Prostate gland (tissue), 2 donors: ENCODE data around the gene HERC4. TPM values are rescaled to one million over a fixed set of nuclear protein-coding genes. Genes with fewer than 3 reads are reported as not detected.

ENCODE experiments used
- DNase-seq: peaks from one replicate; pipeline ENCODE4 v3.0.0-alpha.2; 2019; ENCODE audit warnings: low spot score
- H3K27ac ChIP-seq, 2 donors: fragments of 200-600 bp; sonication (generic); 2 replicates each; pipeline ENCODE4 v1.5.1; 2017 to 2019
- H3K27me3 ChIP-seq: fragments of 200-600 bp; sonication (generic); replicated peaks from 2 replicates; pipeline ENCODE4 v1.5.1; 2019; ENCODE audit not compliant: insufficient read depth
- H3K36me3 ChIP-seq, 2 donors: fragments of 200-600 bp; sonication (generic); 1 replicate in 1 of 2; 2 replicates in 1 of 2; pipeline versions ENCODE4 v1.5.1 to v1.8.1; 2017 to 2019
- H3K4me1 ChIP-seq: fragments of 200-600 bp; sonication (generic); replicated peaks from 2 replicates; pipeline ENCODE4 v1.5.1; 2019
- H3K4me3 ChIP-seq, 2 donors: fragments of 200-600 bp; sonication (generic); 2 replicates each; pipeline ENCODE4 v1.5.1; 2017 to 2019
- H3K9me3 ChIP-seq: fragments of 200-600 bp; sonication (generic); 2 replicates; pipeline ENCODE4 v1.5.1; 2017
- POLR2A ChIP-seq: fragments of 450-650 bp; IDR thresholded peaks from one replicate; pipeline ENCODE4 v1.6.1; 2016; ENCODE audit warnings: antibody characterized with exemption, mild to moderate bottlenecking
- POLR2AphosphoS5 ChIP-seq: sonication (generic); formaldehyde crosslinking; IDR thresholded peaks from one replicate; pipeline ENCODE4 v1.6.1; 2017; ENCODE audit warnings: antibody characterized with exemption
- WGBS: methylation state at CpG from one replicate; pipeline ENCODE4 v1.1.5; 2018; 5-methylcytosine and 5-hydroxymethylcytosine counted together
- intact Hi-C: fragments of 100-400 bp; cut with DNase I; formaldehyde crosslinking; loops from one replicate; pipeline ENCODE4 v1.14.2; 2022
- total RNA-seq, 2 donors: library from RNA; depleted of rRNA; stranded (reverse); fragments of >200 nt; gene quantifications; one replicate each; pipeline ENCODE4 v1.1.0, GENCODE V29; 2016
- TF ChIP-seq, protein P1 (sequence below), 4 experiments: fragments of 200-600 bp in 2 of 4; fragments of 450-650 bp in 2 of 4; sonication (generic) in 2 of 4; IDR thresholded peaks; 1 replicate in 3 of 4; 2 replicates in 1 of 4; pipeline ENCODE4 v1.5.1; 2016 to 2019; ENCODE audit warnings: antibody characterized with exemption in 4 of 4, mild to moderate bottlenecking in 2 of 4, moderate library complexity in 2 of 4

The HERC4 gene
- total RNA-seq, 2 donors from 2014 or later = 27.7 to 40.6 TPM

DNA sequence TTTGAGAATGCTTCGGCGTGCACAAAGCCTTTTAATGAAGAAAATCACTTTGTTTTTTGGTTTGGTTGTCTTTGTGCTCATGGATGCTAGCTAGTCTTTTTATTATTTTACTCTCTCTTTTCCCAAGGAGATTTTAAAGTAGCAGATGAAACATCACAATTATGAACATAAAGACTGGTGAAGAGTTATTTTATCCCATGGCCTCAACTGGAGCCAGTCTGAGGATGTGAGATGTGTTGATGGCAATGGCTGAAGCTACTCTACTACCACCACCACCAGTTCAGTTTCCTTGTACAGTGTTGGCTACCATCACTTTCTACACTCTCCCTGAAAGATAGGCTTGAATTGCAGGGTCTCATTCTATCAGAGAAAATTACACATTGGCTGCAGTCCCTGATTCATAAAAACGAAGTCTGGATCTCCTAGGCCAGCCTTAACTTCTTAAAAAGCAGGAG, 494 bp upstream of the HERC4 start:
- no peak for DNase-seq
- Histone ChIP-seq H3K9me3 (no peaks in the 10 kb centered on the region), H3K27me3 (no peaks in the 10 kb centered on the region), H3K4me1 (no peaks in the 10 kb centered on the region), H3K36me3 (no peaks in the 10 kb centered on the region), H3K27ac (peak overlapping the region; percentile 96 to 97), H3K4me3 (peak overlapping the region; percentile 68 to 96)
- intact Hi-C loops = loop anchor here (10.0 kb wide), 3 partner anchors 191 to 259 kb away; partner anchors contain the start of genes HNRNPH3, PBLD and SIRT1
- WGBS = 24% methylated on average over 3 of the region's 3 CpGs
- TF ChIP-seq POLR2A = no peak
- TF ChIP-seq POLR2AphosphoS5 = no peak
- TF ChIP-seq, protein P1, sequence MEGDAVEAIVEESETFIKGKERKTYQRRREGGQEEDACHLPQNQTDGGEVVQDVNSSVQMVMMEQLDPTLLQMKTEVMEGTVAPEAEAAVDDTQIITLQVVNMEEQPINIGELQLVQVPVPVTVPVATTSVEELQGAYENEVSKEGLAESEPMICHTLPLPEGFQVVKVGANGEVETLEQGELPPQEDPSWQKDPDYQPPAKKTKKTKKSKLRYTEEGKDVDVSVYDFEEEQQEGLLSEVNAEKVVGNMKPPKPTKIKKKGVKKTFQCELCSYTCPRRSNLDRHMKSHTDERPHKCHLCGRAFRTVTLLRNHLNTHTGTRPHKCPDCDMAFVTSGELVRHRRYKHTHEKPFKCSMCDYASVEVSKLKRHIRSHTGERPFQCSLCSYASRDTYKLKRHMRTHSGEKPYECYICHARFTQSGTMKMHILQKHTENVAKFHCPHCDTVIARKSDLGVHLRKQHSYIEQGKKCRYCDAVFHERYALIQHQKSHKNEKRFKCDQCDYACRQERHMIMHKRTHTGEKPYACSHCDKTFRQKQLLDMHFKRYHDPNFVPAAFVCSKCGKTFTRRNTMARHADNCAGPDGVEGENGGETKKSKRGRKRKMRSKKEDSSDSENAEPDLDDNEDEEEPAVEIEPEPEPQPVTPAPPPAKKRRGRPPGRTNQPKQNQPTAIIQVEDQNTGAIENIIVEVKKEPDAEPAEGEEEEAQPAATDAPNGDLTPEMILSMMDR (IDR thresholded peaks at IDR 0.05) = no peak

DNA sequence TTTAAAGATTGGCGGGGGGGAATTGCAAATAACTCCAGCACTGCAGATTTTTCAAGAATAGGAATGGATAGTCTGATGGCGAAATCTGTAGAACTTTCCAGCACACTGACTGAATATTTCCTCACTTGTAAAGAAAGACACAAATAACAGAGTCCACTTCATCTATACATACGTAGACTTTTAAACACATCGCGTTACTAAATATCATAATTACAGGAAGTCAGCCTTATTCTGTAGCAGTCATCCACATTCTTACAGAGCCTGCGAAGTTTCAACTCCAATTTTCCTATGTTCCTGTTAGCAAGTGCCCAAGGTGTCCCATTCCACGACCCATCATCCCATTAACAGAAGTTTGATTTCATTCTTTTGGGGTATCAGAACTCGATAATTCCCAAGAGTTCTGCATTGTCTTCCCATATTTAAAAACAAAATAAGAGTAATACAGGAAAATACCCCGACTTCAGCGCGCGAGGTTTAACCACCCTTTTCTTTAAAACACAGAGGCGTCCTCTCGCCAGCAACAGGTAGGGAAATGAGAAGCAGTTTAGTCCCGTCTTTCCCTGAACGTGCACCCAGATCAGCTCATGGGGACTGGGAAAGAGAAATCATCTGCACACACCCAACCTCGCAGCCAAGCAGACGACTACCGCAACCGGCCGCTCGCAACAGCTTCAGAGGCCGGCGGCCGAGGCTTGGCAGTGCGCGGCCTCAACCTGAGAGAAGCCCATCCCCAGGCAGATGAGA, 880 bp downstream of the HERC4 start:
- TF ChIP-seq POLR2A = peak; percentile 21
- TF ChIP-seq, protein P1 (IDR thresholded peaks at IDR 0.05) = peak in 1 of 4 experiments; percentile 3
- TF ChIP-seq POLR2AphosphoS5 = no peak
- peak overlapping the region; percentile 68 to 96 for H3K4me3 ChIP-seq
- no peak for DNase-seq
- no peaks in the 10 kb centered on the region for H3K36me3 ChIP-seq
- no peaks in the 10 kb centered on the region for H3K4me1 ChIP-seq
- H3K9me3 ChIP-seq = no peaks in the 10 kb centered on the region
- intact Hi-C loops = loop anchor here (10.0 kb wide), 3 partner anchors 189 to 261 kb away; partner anchors contain the start of genes HNRNPH3, PBLD and SIRT1
- H3K27me3 ChIP-seq = no peaks in the 10 kb centered on the region
- peak overlapping the region; percentile 96 to 97 for H3K27ac ChIP-seq
- 2% methylated on average over 27 of the region's 27 CpGs for WGBS

DNA sequence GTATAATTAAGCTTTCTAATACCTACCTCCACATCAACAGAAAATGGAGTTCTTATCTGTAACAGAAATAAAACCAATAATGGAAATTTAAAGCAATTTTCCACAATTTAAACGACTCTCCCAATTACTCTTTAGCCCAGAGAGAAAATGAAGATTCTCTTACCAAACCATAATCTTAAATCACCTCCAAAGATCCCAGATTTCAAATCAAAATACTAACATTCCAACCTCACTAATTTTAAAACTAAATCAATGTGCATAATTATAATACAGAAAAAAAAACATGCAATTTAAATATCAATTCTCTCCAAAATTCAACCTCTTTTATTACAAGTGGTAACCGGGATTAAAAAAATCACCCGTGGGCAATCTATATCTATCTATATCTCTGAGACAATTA, 1.5 kb downstream of the HERC4 start:
- intact Hi-C loops = loop anchor here (10.0 kb wide), 3 partner anchors 189 to 261 kb away; partner anchors contain the start of genes HNRNPH3, PBLD and SIRT1
- no peak for DNase-seq
- no peaks in the 10 kb centered on the region for H3K36me3 ChIP-seq
- no peaks in the 10 kb centered on the region for H3K27me3 ChIP-seq
- peak overlapping the region; percentile 68 to 96 for H3K4me3 ChIP-seq
- no peaks in the 10 kb centered on the region for H3K4me1 ChIP-seq
- no peaks in the 10 kb centered on the region for H3K9me3 ChIP-seq
- TF ChIP-seq, protein P1 (IDR thresholded peaks at IDR 0.05) = no peak
- TF ChIP-seq POLR2A (no peak), POLR2AphosphoS5 (no peak)
- 13% methylated on average over 3 of the region's 3 CpGs for WGBS
- peak overlapping the region in 1 of 2 donors; percentile 97 for H3K27ac ChIP-seq

DNA sequence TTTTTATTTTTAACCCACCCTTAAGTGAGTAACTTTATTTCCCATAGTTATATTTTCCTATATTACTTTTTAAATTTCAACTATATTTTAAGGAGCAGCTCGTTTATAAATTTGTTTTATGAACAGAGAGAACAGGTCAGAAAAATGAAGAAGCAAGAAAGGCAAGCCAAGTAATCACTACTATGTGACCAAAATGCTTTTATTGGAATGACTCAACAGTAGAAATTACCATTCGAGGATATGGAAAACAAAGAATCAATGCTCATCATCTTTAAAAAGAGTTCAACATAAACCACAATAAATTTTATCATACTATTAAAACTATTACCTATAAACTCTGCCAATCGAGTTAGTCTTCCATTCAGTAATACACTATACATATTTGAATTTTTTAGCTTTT, 7.6 kb downstream of the HERC4 start:
- no peaks in the 10 kb centered on the region for H3K27me3 ChIP-seq
- no peaks in the 10 kb centered on the region for H3K9me3 ChIP-seq
- TF ChIP-seq, protein P1 (IDR thresholded peaks at IDR 0.05) = no peak
- TF ChIP-seq POLR2AphosphoS5 (no peak), POLR2A (no peak)
- no peak overlapping the region for H3K27ac ChIP-seq
- no peaks in the 10 kb centered on the region for H3K36me3 ChIP-seq
- intact Hi-C loops = no loop called here
- no peak overlapping the region for H3K4me3 ChIP-seq
- H3K4me1 ChIP-seq = no peaks in the 10 kb centered on the region
- WGBS = 59% methylated on average over 3 of the region's 3 CpGs
- no peak for DNase-seq

DNA sequence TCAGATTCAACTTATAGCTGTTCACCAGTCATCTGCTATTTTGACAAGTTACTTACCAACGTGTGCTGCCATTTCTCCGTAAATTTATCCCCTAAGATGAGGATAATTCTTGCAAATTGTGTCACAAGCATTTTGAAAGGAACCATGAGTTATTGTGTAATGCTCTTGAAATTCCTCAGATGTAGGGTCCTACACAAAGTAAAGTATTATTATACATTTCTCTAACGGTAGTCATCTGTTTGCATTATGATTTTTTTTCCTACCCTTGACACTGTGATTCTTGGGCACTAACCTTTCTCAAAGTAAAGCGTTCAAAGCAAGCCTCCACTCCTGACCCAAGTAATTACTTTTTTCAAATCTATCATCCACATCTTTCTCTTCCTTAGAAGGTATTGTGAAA, 8.1 kb downstream of the HERC4 start:
- H3K27me3 ChIP-seq = no peaks in the 10 kb centered on the region
- no peak overlapping the region for H3K27ac ChIP-seq
- H3K36me3 ChIP-seq = no peaks in the 10 kb centered on the region
- TF ChIP-seq POLR2AphosphoS5 (no peak), POLR2A (no peak)
- TF ChIP-seq, protein P1 (IDR thresholded peaks at IDR 0.05) = no peak
- intact Hi-C loops = no loop called here
- DNase-seq = no peak
- H3K4me3 ChIP-seq = no peak overlapping the region
- no peaks in the 10 kb centered on the region for H3K9me3 ChIP-seq
- 76% methylated on average over 4 of the region's 4 CpGs for WGBS
- no peaks in the 10 kb centered on the region for H3K4me1 ChIP-seq
